T-cell (primary cell): ENCODE measurements around the gene KDM5B. TPM values are rescaled to one million over a fixed set of nuclear protein-coding genes. Genes with fewer than 3 reads are reported as not detected.

Source experiments
- ATAC-seq, 4 experiments: fragments of 200-7000 bp in 3 of 4; fragments of 150-1000 bp in 1 of 4; cut with Tn5 transposase; replicated peaks in 1 of 4; 1 replicate in 3 of 4; 2 replicates in 1 of 4; pipeline ENCODE4 v1.10.0; 2021; ENCODE audit warnings: moderate library complexity in 3 of 4, mild to moderate bottlenecking in 2 of 4, moderate number of reproducible peaks in 1 of 4
- CTCF ChIA-PET, 2 donors: fragments of 300-600 bp; sonication (Branson Sonifier 250); formaldehyde crosslinking; loops; one replicate each; lab custom pipeline; 2022; ENCODE audit warnings: antibody characterized with exemption in 2 of 2; lab: Charles Lee
- POLR2A ChIA-PET, 2 donors: fragments of 300-600 bp; sonication (Branson Sonifier 250); formaldehyde crosslinking; loops; one replicate each; lab custom pipeline; 2022; ENCODE audit warnings: antibody characterized with exemption in 2 of 2; lab: Charles Lee
- DNase-seq, 35 experiments: peaks; one replicate each; pipeline versions ENCODE4 v3.0.0 to v3.0.0-alpha.2; 2013 to 2023
- H3K27ac ChIP-seq: one replicate; pipeline ENCODE4 v1.5.1; 2013; ENCODE audit warnings: low read length
- H3K27me3 ChIP-seq, 2 experiments: replicated peaks in 1 of 2; 1 replicate in 1 of 2; 2 replicates in 1 of 2; pipeline versions ENCODE4 v1.6.1 to v1.7.0; 2013; ENCODE audit warnings: low read length in 1 of 2, mixed read lengths in 1 of 2; ENCODE audit not compliant: control insufficient read depth in 2 of 2, insufficient read depth in 2 of 2; ENCODE audit errors: extremely low read depth in 1 of 2
- H3K36me3 ChIP-seq, 2 donors: 1 replicate in 1 of 2; 2 replicates in 1 of 2; pipeline versions ENCODE4 v1.6.1 to v1.7.0; 2013; ENCODE audit warnings: low read length in 1 of 2; ENCODE audit not compliant: control insufficient read depth in 2 of 2, insufficient read depth in 1 of 2; ENCODE audit errors: extremely low read depth in 1 of 2
- H3K4me1 ChIP-seq, 2 experiments: 1 replicate in 1 of 2; 2 replicates in 1 of 2; pipeline versions ENCODE4 v1.6.1 to v1.7.0; 2013; ENCODE audit warnings: low read length in 2 of 2, mixed read lengths in 1 of 2; ENCODE audit not compliant: insufficient read depth in 2 of 2, control insufficient read depth in 1 of 2; ENCODE audit errors: extremely low read depth in 1 of 2
- H3K4me3 ChIP-seq, 2 donors: 1 replicate in 1 of 2; 2 replicates in 1 of 2; pipeline versions ENCODE4 v1.5.1 to v1.7.0; 2013; ENCODE audit warnings: mild to moderate bottlenecking in 2 of 2, low read length in 1 of 2, moderate library complexity in 1 of 2; ENCODE audit not compliant: control insufficient read depth in 1 of 2; ENCODE audit errors: extremely low read depth in 1 of 2
- H3K9me3 ChIP-seq: 2 replicates; pipeline ENCODE4 v1.7.0; 2013
- H3K27ac Mint-ChIP-seq, 2 donors: one replicate each; pipeline ENCODE4 v1.8.0; 2020 to 2021; ENCODE audit warnings: mild to moderate bottlenecking in 2 of 2, mixed read lengths in 2 of 2
- H3K27me3 Mint-ChIP-seq, 2 donors: one replicate each; pipeline ENCODE4 v1.8.0; 2021 to 2022; ENCODE audit warnings: mixed read lengths in 2 of 2
- H3K36me3 Mint-ChIP-seq: one replicate; pipeline ENCODE4 v1.8.0; 2021; ENCODE audit warnings: mixed read lengths
- H3K4me1 Mint-ChIP-seq, 3 donors: one replicate each; pipeline ENCODE4 v1.8.0; 2020 to 2022; ENCODE audit warnings: mixed read lengths in 3 of 3, mild to moderate bottlenecking in 1 of 3
- H3K4me3 Mint-ChIP-seq, 3 donors: one replicate each; pipeline ENCODE4 v1.8.0; 2020 to 2022; ENCODE audit warnings: mild to moderate bottlenecking in 3 of 3, mixed read lengths in 3 of 3, moderate library complexity in 3 of 3
- H3K9me3 Mint-ChIP-seq, 3 donors: one replicate each; pipeline ENCODE4 v1.8.0; 2020 to 2022; ENCODE audit warnings: mixed read lengths in 3 of 3
- WGBS: methylation state at CpG from one replicate; pipeline ENCODE4 v1.1.5; 2013; ENCODE audit warnings: missing lambda C conversion rate; ENCODE audit not compliant: insufficient coverage; 5-methylcytosine and 5-hydroxymethylcytosine counted together
- total RNA-seq, 35 experiments: library from RNA in 6 of 35; stranded (reverse) in 6 of 35; fragments of 120-200 nt in 1 of 35; gene quantifications; one replicate each; pipeline versions ENCODE4 v1.2.1 to v1.2.4 and lab custom pipeline; 2013 to 2026

KDM5B gene
- total RNA-seq, 5 donors from 2014 or later (not counting 1 experiment from before 2014, with no cell fraction given), result 46.3 to 71.7 (median 56.5) TPM

DNA sequence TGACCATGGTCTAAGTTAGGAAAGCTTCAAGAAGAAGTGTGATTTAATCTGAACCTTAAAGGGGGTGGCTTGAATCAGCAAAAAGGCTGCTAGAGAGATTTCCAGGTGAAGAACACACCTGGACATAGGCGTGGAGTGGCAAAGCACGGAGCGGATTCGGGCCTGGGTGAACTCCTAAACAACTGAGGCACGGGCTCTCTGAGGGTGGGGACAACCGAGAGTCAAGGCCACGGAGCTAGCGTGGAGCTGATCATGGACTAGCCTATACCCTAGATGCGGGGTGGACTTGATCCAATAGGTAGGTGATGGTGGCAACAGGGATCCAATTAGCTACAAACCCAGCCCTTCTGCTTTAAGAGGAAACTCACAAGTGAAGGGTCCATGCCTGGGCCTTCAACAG is 125.7 kb downstream of the KDM5B start:
- ATAC-seq, result no peak
- no peaks in the 10 kb centered on the region for H3K36me3 Mint-ChIP-seq

DNA sequence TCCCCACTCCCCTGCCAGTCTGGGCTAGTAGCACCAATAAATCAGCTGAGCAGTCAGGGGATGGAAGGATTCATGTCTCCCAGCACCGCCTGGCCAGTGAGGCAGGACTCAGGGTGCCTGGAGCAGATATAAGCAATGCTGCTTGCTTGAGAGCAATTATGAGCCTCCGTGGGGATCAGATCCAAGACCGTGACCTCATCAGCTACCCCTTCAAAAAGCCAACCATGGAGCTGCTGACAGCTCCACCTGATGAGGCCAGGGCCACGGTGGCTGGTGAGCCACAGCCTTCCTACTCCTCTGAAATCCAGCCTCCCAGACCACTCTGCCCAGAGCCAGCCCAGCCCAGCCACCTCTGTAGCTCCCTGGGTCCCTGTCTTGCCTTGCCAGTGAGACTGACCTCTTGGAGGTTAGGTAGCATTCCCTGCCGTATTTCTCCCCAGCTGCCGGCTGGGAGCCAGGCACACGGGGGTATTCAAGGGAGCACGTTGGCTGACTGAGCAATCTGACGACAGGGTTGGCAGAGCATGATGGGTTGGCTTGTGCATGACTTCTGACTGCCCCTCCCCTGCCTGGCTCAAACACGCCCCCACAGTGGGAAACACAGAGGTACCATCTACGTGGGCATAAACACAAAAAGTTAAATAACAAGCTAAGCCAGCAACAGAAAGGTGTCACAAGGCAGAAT is 126.3 kb downstream of the KDM5B start:
- no peak for DNase-seq
- WGBS, result 70% methylated on average over 10 of the region's 11 CpGs
- peaks cover 48 to 57% of the 10 kb centered on the region in 2 donors for H3K27me3 Mint-ChIP-seq
- Histone ChIP-seq H3K27ac (no peak overlapping the region), H3K9me3 (no peaks in the 10 kb centered on the region), H3K27me3 (peaks cover 4 to 42% of the 10 kb centered on the region in 2 experiments), H3K4me3 (no peak overlapping the region), H3K36me3 (no peaks in the 10 kb centered on the region), H3K4me1 (no peaks in the 10 kb centered on the region)
- no peak for ATAC-seq
- H3K27ac Mint-ChIP-seq, result no peak overlapping the region
- no peaks in the 10 kb centered on the region for H3K36me3 Mint-ChIP-seq
- H3K4me3 Mint-ChIP-seq, result no peak overlapping the region
- POLR2A ChIA-PET, result no interaction called here
- no peaks in the 10 kb centered on the region for H3K4me1 Mint-ChIP-seq
- CTCF ChIA-PET, result no interaction called here
- H3K9me3 Mint-ChIP-seq, result peaks cover 5 to 9% (median 6%) of the 10 kb centered on the region in 3 donors

More for the DNA sequence above, 125.7 kb downstream of the KDM5B start:
- no peaks in the 10 kb centered on the region for H3K4me1 ChIP-seq
- H3K9me3 ChIP-seq, result no peaks in the 10 kb centered on the region
- H3K36me3 ChIP-seq, result no peaks in the 10 kb centered on the region
- CTCF ChIA-PET, result no interaction called here
- WGBS, result 94% methylated on average over 8 of the region's 9 CpGs
- peaks cover 1 to 47% of the 10 kb centered on the region in 2 experiments for H3K27me3 ChIP-seq
- no peak overlapping the region for H3K27ac Mint-ChIP-seq
- peaks cover 0 to 6% (median under 1%) of the 10 kb centered on the region in 3 donors for H3K9me3 Mint-ChIP-seq
- no peak overlapping the region for H3K27ac ChIP-seq
- POLR2A ChIA-PET, result no interaction called here
- peaks cover 47 to 56% of the 10 kb centered on the region in 2 donors for H3K27me3 Mint-ChIP-seq
- no peak for DNase-seq
- no peaks in the 10 kb centered on the region for H3K4me1 Mint-ChIP-seq
- no peak overlapping the region for H3K4me3 ChIP-seq
- H3K4me3 Mint-ChIP-seq, result no peak overlapping the region

DNA sequence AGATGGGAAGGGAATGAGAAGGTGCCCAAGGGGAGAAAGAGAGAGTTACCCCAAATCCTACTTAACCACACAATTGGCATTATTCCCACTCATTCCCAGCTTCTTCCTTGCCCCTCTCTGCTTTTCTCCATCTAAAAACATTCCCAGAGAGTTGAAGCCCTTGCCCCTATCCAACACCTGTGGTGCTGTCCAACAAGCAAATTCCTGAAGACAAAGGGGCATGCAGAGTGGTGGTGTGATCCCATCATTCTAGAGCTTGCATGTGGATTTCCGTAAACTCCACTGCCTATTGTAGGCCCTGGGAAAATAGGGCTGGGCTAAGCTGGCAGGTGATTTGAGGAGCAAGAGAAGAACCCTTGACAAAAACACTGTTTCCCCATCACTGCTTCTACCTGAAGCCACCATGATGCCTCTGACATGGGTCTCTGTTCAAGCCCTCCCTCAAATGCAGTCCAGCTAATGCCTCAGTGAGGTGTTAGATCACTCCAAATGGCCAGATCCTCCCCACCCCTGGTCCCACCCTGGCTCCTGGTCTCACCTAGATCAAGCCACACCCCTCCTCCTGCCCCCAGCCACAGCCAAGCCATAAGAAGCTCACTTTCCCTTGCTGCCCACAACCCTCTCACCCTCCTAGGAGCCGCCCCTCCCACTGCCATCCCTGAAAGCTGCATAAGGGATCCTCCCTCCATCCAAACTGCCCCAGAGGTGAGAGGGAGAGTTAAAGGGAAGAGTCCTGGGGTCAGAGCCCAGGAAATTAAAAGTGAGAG is 127.5 kb downstream of the KDM5B start:
- Histone ChIP-seq H3K9me3 (no peaks in the 10 kb centered on the region), H3K36me3 (no peaks in the 10 kb centered on the region), H3K4me1 (no peaks in the 10 kb centered on the region), H3K27me3 (peaks cover 9 to 41% of the 10 kb centered on the region in 2 experiments), H3K4me3 (no peak overlapping the region), H3K27ac (no peak overlapping the region)
- no peaks in the 10 kb centered on the region for H3K36me3 Mint-ChIP-seq
- POLR2A ChIA-PET, result no interaction called here
- CTCF ChIA-PET, result no interaction called here
- ATAC-seq (no peak), DNase-seq (no peak)
- no peak overlapping the region for H3K27ac Mint-ChIP-seq
- H3K27me3 Mint-ChIP-seq, result peaks cover 54 to 57% of the 10 kb centered on the region in 2 donors
- peaks cover 6 to 14% (median 7%) of the 10 kb centered on the region in 3 donors for H3K9me3 Mint-ChIP-seq
- no peak overlapping the region for H3K4me3 Mint-ChIP-seq
- no CpG with 5 or more reads among the region's 2 CpGs for WGBS
- no peaks in the 10 kb centered on the region for H3K4me1 Mint-ChIP-seq

DNA sequence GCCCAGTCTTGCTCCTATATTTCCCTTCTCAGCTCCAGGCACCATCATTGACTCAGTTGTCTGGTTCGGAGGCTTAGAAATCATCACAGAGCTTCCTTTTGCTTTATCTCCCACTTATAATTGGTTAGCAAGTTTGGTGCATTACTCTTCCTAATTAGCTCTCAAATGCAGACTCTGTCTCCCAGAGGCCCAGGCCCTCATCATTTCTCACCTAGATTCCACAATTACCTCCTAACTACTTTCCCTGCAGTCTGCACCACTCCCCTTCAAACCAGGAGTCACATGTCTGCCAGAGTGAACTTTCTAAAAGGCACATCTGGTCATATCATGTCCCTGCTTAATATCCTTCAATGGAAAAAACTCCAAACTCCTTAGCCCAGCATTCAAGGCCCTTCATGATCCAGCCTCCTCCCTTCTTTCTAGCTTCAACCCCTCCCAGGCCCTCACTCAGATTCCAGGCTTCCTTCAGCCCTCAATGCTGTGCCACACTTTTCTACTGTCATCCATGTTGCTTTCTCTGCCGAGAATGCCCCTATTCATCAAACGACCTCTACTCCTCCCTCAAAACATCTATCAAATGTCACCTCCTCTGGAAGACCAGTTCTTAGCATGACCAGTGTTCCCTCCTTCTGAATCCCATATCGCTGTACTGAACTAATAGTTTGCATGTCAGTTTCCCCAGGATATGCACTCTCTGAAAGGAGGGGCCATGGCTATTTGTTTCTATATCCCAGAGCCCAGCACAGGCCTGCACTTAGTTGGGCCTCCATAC is 128.6 kb downstream of the KDM5B start:
- no peaks in the 10 kb centered on the region for H3K4me1 Mint-ChIP-seq
- CTCF ChIA-PET, result no interaction called here
- no peak overlapping the region for H3K27ac ChIP-seq
- no peak overlapping the region for H3K4me3 Mint-ChIP-seq
- no peaks in the 10 kb centered on the region for H3K36me3 ChIP-seq
- POLR2A ChIA-PET, result no interaction called here
- H3K4me3 ChIP-seq, result no peak overlapping the region
- ATAC-seq, result no peak
- H3K4me1 ChIP-seq, result no peaks in the 10 kb centered on the region
- H3K9me3 Mint-ChIP-seq, result peaks cover 6 to 14% (median 7%) of the 10 kb centered on the region in 3 donors
- DNase-seq, result no peak
- H3K9me3 ChIP-seq, result no peaks in the 10 kb centered on the region
- no peaks in the 10 kb centered on the region for H3K36me3 Mint-ChIP-seq
- no peak overlapping the region for H3K27ac Mint-ChIP-seq
- 50% methylated on average over 4 of the region's 4 CpGs for WGBS
- H3K27me3 ChIP-seq, result peaks cover 12 to 35% of the 10 kb centered on the region in 2 experiments
- peaks cover 61 to 63% of the 10 kb centered on the region in 2 donors for H3K27me3 Mint-ChIP-seq

DNA sequence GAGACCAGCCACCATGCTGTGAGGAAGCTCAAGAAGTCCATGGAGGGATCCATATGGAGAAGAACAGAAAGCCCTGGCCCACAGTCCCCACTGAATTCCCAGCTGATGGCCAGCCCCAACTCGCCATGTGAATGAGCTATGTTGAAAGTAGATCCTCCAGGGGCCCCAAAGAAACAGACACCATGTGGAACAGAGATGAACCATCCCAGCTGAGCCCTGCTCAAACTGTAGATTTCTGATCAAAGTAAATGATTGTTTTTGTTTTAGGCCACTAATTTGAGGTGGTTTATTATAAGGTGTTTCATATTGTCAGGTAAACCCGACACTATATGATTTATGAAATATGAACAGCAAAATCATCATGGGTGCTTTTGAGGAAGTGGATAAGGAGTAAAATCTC is 130.8 kb downstream of the KDM5B start:
- Mint-ChIP-seq H3K9me3 (peaks cover 7 to 16% (median 8%) of the 10 kb centered on the region in 3 donors), H3K27ac (no peak overlapping the region), H3K4me1 (no peaks in the 10 kb centered on the region), H3K27me3 (peaks cover 49 to 59% of the 10 kb centered on the region in 2 donors), H3K4me3 (no peak overlapping the region), H3K36me3 (no peaks in the 10 kb centered on the region)
- POLR2A ChIA-PET, result no interaction called here
- Histone ChIP-seq H3K4me3 (no peak overlapping the region), H3K27me3 (peaks cover 12 to 32% of the 10 kb centered on the region in 2 experiments), H3K27ac (no peak overlapping the region), H3K4me1 (no peaks in the 10 kb centered on the region), H3K36me3 (no peaks in the 10 kb centered on the region), H3K9me3 (no peaks in the 10 kb centered on the region)
- CTCF ChIA-PET, result no interaction called here
- no peak for ATAC-seq
- DNase-seq, result no peak
- WGBS, result no CpG with 5 or more reads among the region's 2 CpGs
